HG03095 (cell line): ENCODE data around the gene PRAC1.

ENCODE experiments used
- ATAC-seq: cut with Tn5 transposase; IDR thresholded peaks from one replicate; pipeline ENCODE4 v1.9.1; 2021; ENCODE audit warnings: moderate library complexity; ENCODE audit not compliant: unreplicated experiment

Gene PRAC1

GRCh38 chr17:48722201-48722907 is at the start of gene PRAC1:
PRAC1 (minus strand) TSS chr17:48722518; CDS start chr17:48722392, 126 bp downstream.
- ATAC-seq = no peak

- ATAC-seq = no peak
Measured at GRCh38 chr17:48770954-48771353, 48.6 kb upstream of the PRAC1 start.

GRCh38 chr17:48769009-48769675 is 46.8 kb upstream of the PRAC1 start:
- no peak for ATAC-seq

GRCh38 chr17:48767263-48767774 is 45.0 kb upstream of the PRAC1 start:
- no peak for ATAC-seq

- ATAC-seq = no peak
Measured at GRCh38 chr17:48761114-48761513, 38.8 kb upstream of the PRAC1 start.

GRCh38 chr17:48760411-48760810 is 38.1 kb upstream of the PRAC1 start:
- no peak for ATAC-seq

- ATAC-seq = no peak
Measured at GRCh38 chr17:48759288-48759687, 37.0 kb upstream of the PRAC1 start.

GRCh38 chr17:48757524-48757961 is 35.2 kb upstream of the PRAC1 start:
- ATAC-seq = no peak

- no peak for ATAC-seq
Measured at GRCh38 chr17:48756830-48757251, 34.5 kb upstream of the PRAC1 start.

GRCh38 chr17:48755356-48755755 is 33.0 kb upstream of the PRAC1 start:
- no peak for ATAC-seq

GRCh38 chr17:48754500-48755261 is 32.4 kb upstream of the PRAC1 start:
- no peak for ATAC-seq

GRCh38 chr17:48753794-48754499 is 31.6 kb upstream of the PRAC1 start:
- no peak for ATAC-seq

GRCh38 chr17:48752399-48753288 is 30.3 kb upstream of the PRAC1 start:
- no peak for ATAC-seq

- no peak for ATAC-seq
Measured at GRCh38 chr17:48751733-48752398, 29.5 kb upstream of the PRAC1 start.

GRCh38 chr17:48751172-48751571 is 28.9 kb upstream of the PRAC1 start:
- ATAC-seq = no peak

- no peak for ATAC-seq
Measured at GRCh38 chr17:48749621-48750553, 27.6 kb upstream of the PRAC1 start.

GRCh38 chr17:48748718-48749566 is 26.6 kb upstream of the PRAC1 start:
- no peak for ATAC-seq
